ENCODE results near the gene AKAP6. TPM values are rescaled to one million over a fixed set of nuclear protein-coding genes. Genes with fewer than 3 reads are reported as not detected.
"Not testable (repeated sequence)": the region's sequence is repeated elsewhere in the genome, so short reads cannot be mapped to it uniquely, and the experiment has no call there.

Gene AKAP6
- total RNA-seq, 2 experiments from 2014 or later = 0.13 to 0.72 TPM

GRCh38 chr14:32370714-32371113 is 41.6 kb downstream of the AKAP6 start:
- no peak overlapping the region for H3K4me2 ChIP-seq (ENCODE audit: low read length)
- no peaks in the 10 kb centered on the region for H3K9me2 ChIP-seq (ENCODE audit: insufficient read depth, low read length)
- no peaks in the 10 kb centered on the region for H4K20me1 ChIP-seq (ENCODE audit: insufficient read depth, low read length)
- no peak for DNase-seq (ENCODE audit: low spot score)
- no peak overlapping the region for H3K4me3 ChIP-seq (ENCODE audit: low read depth, low read length, poor library complexity, severe bottlenecking)
- no peak for TF ChIP-seq EZH2phosphoT487 (IDR thresholded peaks at IDR 0.05; ENCODE audit: borderline replicate concordance, low read depth, low read length)
- TF ChIP-seq CTCF (conservative IDR thresholded peaks at IDR 0.05; ENCODE audit: low read length) = no peak
- no peaks in the 10 kb centered on the region for H3K9me3 ChIP-seq (ENCODE audit: low read length)
- POLR2A ChIA-PET = interaction anchor here (1.1 kb wide), 1 partner anchor 21 kb away, joined by 3 read pairs; no protein-coding TSS in a partner anchor
- H2AFZ ChIP-seq (ENCODE audit: low read length) = no peak overlapping the region
- H3K36me3 ChIP-seq (ENCODE audit: insufficient read depth, low read length) = no peaks in the 10 kb centered on the region
- intact Hi-C loops (cut with micrococcal nuclease; ENCODE audit: unreplicated experiment) = no loop called here
- H3K27ac ChIP-seq (ENCODE audit: low read depth, low read length, poor library complexity, severe bottlenecking) = no peak overlapping the region
- BruUV-seq (replicated peaks) = no TSS peak
- CTCF ChIA-PET (ENCODE audit: unreplicated experiment) = no interaction called here
- no peaks in the 10 kb centered on the region for H3K4me1 ChIP-seq (ENCODE audit: insufficient read depth, low read length, poor library complexity, severe bottlenecking)
- H3K79me2 ChIP-seq (ENCODE audit: insufficient read depth, low read depth, low read length) = no peaks in the 10 kb centered on the region

GRCh38 chr14:32372154-32372553 is 43.1 kb downstream of the AKAP6 start:
- no peak overlapping the region for H3K4me3 ChIP-seq (ENCODE audit: low read depth, low read length, poor library complexity, severe bottlenecking)
- H3K79me2 ChIP-seq (ENCODE audit: insufficient read depth, low read depth, low read length) = no peaks in the 10 kb centered on the region
- TF ChIP-seq CTCF (conservative IDR thresholded peaks at IDR 0.05; ENCODE audit: low read length) (no peak), EZH2phosphoT487 (IDR thresholded peaks at IDR 0.05; ENCODE audit: borderline replicate concordance, low read depth, low read length) (no peak)
- intact Hi-C loops (cut with micrococcal nuclease; ENCODE audit: unreplicated experiment) = no loop called here
- H3K9me2 ChIP-seq (ENCODE audit: insufficient read depth, low read length) = no peaks in the 10 kb centered on the region
- no TSS peak for BruUV-seq (replicated peaks)
- no peaks in the 10 kb centered on the region for H3K9me3 ChIP-seq (ENCODE audit: low read length)
- no peak for DNase-seq (ENCODE audit: low spot score)
- H3K4me1 ChIP-seq (ENCODE audit: insufficient read depth, low read length, poor library complexity, severe bottlenecking) = no peaks in the 10 kb centered on the region
- H3K4me2 ChIP-seq (ENCODE audit: low read length) = no peak overlapping the region
- H3K36me3 ChIP-seq (ENCODE audit: insufficient read depth, low read length) = no peaks in the 10 kb centered on the region
- CTCF ChIA-PET (ENCODE audit: unreplicated experiment) = no interaction called here
- POLR2A ChIA-PET = interaction anchor here (0.6 kb wide), 1 partner anchor 128 kb away, joined by 3 read pairs; no protein-coding TSS in a partner anchor
- no peak overlapping the region for H2AFZ ChIP-seq (ENCODE audit: low read length)
- H4K20me1 ChIP-seq (ENCODE audit: insufficient read depth, low read length) = no peaks in the 10 kb centered on the region
- no peak overlapping the region for H3K27ac ChIP-seq (ENCODE audit: low read depth, low read length, poor library complexity, severe bottlenecking)

GRCh38 chr14:32373174-32373573 is 44.1 kb downstream of the AKAP6 start:
- POLR2A ChIA-PET = interaction anchor here (0.6 kb wide), 1 partner anchor 25 kb away, joined by 5 read pairs; no protein-coding TSS in a partner anchor
- H3K36me3 ChIP-seq (ENCODE audit: insufficient read depth, low read length); H3K9me3 ChIP-seq (ENCODE audit: low read length); intact Hi-C loops (cut with micrococcal nuclease; ENCODE audit: unreplicated experiment); DNase-seq (ENCODE audit: low spot score); H3K4me3 ChIP-seq (ENCODE audit: low read depth, low read length, poor library complexity, severe bottlenecking); H4K20me1 ChIP-seq (ENCODE audit: insufficient read depth, low read length); H3K4me2 ChIP-seq (ENCODE audit: low read length); H3K9me2 ChIP-seq (ENCODE audit: insufficient read depth, low read length); H3K27ac ChIP-seq (ENCODE audit: low read depth, low read length, poor library complexity, severe bottlenecking); CTCF ChIA-PET (ENCODE audit: unreplicated experiment); H3K4me1 ChIP-seq (ENCODE audit: insufficient read depth, low read length, poor library complexity, severe bottlenecking); H2AFZ ChIP-seq (ENCODE audit: low read length); H3K79me2 ChIP-seq (ENCODE audit: insufficient read depth, low read depth, low read length); BruUV-seq (replicated peaks): not testable (repeated sequence)

All from OCI-LY7 (cell line).